Liver (tissue), 3 donors: ENCODE results near the gene SUPT5H.

Experiments used
- EGR1 ChIP-seq, 2 donors: IDR thresholded peaks; 2 replicates each; pipeline ENCODE4 v1.6.1; 2016 to 2018; ENCODE audit warnings: antibody characterized with exemption in 2 of 2, low read depth in 2 of 2
- JUND ChIP-seq, 2 donors: IDR thresholded peaks; 2 replicates each; pipeline ENCODE4 v1.6.1; 2016; ENCODE audit warnings: antibody characterized with exemption in 2 of 2
- SP1 ChIP-seq: IDR thresholded peaks from 2 replicates; pipeline ENCODE4 v1.6.1; 2018; ENCODE audit warnings: antibody characterized with exemption, mild to moderate bottlenecking
- TAF1 ChIP-seq: conservative IDR thresholded peaks from 2 replicates; pipeline ENCODE4 v1.6.1; 2016; ENCODE audit warnings: antibody characterized with exemption, mild to moderate bottlenecking
- TF ChIP-seq, protein P1 (sequence below): fragments of 150-350 bp; IDR thresholded peaks from 2 replicates; pipeline ENCODE4 v1.5.1; 2017; ENCODE audit warnings: improper control_type of control experiment, low read depth, low read length; ENCODE audit not compliant: missing input control
- TF ChIP-seq, protein P2 (sequence below): IDR thresholded peaks from 2 replicates; pipeline ENCODE4 v1.6.1; 2016; ENCODE audit warnings: antibody characterized with exemption, mild to moderate bottlenecking
- TF ChIP-seq, protein P3 (sequence below): IDR thresholded peaks from 2 replicates; pipeline ENCODE4 v1.6.1; 2016; ENCODE audit warnings: antibody characterized with exemption
- donor health status: healthy.
- donor health status: healthy.

DNA sequence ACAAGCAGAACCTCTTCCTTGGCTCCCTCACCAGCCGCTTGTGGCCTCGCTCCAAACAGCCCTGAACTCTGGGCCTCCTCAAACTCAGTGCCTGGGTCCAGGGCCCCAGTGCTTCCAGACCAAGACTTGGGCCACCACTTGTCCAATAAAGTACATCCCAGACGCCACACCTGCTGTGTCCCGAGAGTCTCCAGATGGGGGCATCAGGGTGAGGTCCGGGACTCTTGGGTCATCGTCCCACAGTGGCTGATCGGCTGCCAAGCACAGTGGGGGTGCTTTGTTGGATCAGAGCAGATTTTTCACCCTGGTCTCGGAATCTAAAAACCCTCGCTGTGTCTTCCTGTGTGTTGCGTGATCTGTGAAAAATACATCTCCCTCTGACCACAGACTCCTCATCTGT, 44.4 kb downstream of the SUPT5H start:
- TF ChIP-seq, protein P1, sequence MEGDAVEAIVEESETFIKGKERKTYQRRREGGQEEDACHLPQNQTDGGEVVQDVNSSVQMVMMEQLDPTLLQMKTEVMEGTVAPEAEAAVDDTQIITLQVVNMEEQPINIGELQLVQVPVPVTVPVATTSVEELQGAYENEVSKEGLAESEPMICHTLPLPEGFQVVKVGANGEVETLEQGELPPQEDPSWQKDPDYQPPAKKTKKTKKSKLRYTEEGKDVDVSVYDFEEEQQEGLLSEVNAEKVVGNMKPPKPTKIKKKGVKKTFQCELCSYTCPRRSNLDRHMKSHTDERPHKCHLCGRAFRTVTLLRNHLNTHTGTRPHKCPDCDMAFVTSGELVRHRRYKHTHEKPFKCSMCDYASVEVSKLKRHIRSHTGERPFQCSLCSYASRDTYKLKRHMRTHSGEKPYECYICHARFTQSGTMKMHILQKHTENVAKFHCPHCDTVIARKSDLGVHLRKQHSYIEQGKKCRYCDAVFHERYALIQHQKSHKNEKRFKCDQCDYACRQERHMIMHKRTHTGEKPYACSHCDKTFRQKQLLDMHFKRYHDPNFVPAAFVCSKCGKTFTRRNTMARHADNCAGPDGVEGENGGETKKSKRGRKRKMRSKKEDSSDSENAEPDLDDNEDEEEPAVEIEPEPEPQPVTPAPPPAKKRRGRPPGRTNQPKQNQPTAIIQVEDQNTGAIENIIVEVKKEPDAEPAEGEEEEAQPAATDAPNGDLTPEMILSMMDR, result no peak
- TF ChIP-seq, protein P2, sequence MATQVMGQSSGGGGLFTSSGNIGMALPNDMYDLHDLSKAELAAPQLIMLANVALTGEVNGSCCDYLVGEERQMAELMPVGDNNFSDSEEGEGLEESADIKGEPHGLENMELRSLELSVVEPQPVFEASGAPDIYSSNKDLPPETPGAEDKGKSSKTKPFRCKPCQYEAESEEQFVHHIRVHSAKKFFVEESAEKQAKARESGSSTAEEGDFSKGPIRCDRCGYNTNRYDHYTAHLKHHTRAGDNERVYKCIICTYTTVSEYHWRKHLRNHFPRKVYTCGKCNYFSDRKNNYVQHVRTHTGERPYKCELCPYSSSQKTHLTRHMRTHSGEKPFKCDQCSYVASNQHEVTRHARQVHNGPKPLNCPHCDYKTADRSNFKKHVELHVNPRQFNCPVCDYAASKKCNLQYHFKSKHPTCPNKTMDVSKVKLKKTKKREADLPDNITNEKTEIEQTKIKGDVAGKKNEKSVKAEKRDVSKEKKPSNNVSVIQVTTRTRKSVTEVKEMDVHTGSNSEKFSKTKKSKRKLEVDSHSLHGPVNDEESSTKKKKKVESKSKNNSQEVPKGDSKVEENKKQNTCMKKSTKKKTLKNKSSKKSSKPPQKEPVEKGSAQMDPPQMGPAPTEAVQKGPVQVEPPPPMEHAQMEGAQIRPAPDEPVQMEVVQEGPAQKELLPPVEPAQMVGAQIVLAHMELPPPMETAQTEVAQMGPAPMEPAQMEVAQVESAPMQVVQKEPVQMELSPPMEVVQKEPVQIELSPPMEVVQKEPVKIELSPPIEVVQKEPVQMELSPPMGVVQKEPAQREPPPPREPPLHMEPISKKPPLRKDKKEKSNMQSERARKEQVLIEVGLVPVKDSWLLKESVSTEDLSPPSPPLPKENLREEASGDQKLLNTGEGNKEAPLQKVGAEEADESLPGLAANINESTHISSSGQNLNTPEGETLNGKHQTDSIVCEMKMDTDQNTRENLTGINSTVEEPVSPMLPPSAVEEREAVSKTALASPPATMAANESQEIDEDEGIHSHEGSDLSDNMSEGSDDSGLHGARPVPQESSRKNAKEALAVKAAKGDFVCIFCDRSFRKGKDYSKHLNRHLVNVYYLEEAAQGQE, result no peak
- TF ChIP-seq TAF1 (no peak), JUND (IDR thresholded peaks at IDR 0.05) (no peak), SP1 (no peak), EGR1 (IDR thresholded peaks at IDR 0.05; ENCODE audit: low read depth in 2 of 2) (no peak)
- TF ChIP-seq, protein P3, sequence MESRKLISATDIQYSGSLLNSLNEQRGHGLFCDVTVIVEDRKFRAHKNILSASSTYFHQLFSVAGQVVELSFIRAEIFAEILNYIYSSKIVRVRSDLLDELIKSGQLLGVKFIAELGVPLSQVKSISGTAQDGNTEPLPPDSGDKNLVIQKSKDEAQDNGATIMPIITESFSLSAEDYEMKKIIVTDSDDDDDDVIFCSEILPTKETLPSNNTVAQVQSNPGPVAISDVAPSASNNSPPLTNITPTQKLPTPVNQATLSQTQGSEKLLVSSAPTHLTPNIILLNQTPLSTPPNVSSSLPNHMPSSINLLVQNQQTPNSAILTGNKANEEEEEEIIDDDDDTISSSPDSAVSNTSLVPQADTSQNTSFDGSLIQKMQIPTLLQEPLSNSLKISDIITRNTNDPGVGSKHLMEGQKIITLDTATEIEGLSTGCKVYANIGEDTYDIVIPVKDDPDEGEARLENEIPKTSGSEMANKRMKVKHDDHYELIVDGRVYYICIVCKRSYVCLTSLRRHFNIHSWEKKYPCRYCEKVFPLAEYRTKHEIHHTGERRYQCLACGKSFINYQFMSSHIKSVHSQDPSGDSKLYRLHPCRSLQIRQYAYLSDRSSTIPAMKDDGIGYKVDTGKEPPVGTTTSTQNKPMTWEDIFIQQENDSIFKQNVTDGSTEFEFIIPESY, result no peak
